Ishikawa (cell line): Measurements from ENCODE around the gene SLC39A1.

ENCODE experiments used
- CEBPB ChIP-seq: IDR thresholded peaks from 2 replicates; pipeline ENCODE4 v1.6.1; 2012
- CREB1 ChIP-seq: IDR thresholded peaks from 2 replicates; pipeline ENCODE4 v1.6.1; 2012; ENCODE audit warnings: low read depth
- EGR1 ChIP-seq: IDR thresholded peaks from 2 replicates; pipeline ENCODE4 v1.6.1; 2012
- EP300 ChIP-seq: IDR thresholded peaks from 2 replicates; pipeline ENCODE4 v1.6.1; 2012; ENCODE audit warnings: borderline replicate concordance
- FOXM1 ChIP-seq: IDR thresholded peaks from 2 replicates; pipeline ENCODE4 v1.6.1; 2012; ENCODE audit warnings: low read depth, borderline replicate concordance
- MAX ChIP-seq: IDR thresholded peaks from 2 replicates; pipeline ENCODE4 v1.6.1; 2012
- NFIC ChIP-seq: IDR thresholded peaks from 2 replicates; pipeline ENCODE4 v1.6.1; 2012
- RAD21 ChIP-seq: IDR thresholded peaks from 2 replicates; pipeline ENCODE4 v1.6.1; 2012; ENCODE audit warnings: low read depth
- REST ChIP-seq: IDR thresholded peaks from 2 replicates; pipeline ENCODE4 v1.6.1; 2012; ENCODE audit warnings: low read depth, mild to moderate bottlenecking
- TAF1 ChIP-seq: IDR thresholded peaks from 2 replicates; pipeline ENCODE4 v1.6.1; 2012; ENCODE audit warnings: low read depth, mild to moderate bottlenecking
- TCF12 ChIP-seq: IDR thresholded peaks from 2 replicates; pipeline ENCODE4 v1.6.1; 2012; ENCODE audit warnings: low read depth
- TEAD4 ChIP-seq: IDR thresholded peaks from 2 replicates; pipeline ENCODE4 v1.6.1; 2012
- USF1 ChIP-seq: IDR thresholded peaks from 2 replicates; pipeline ENCODE4 v1.6.1; 2012
- YY1 ChIP-seq: IDR thresholded peaks from 2 replicates; pipeline ENCODE4 v1.6.1; 2012; ENCODE audit warnings: low read depth
- ZBTB7A ChIP-seq: IDR thresholded peaks from 2 replicates; pipeline ENCODE4 v1.6.1; 2012; ENCODE audit warnings: low read depth

SLC39A1 gene

GRCh38 chr1:153963030-153963849, at the start of gene SLC39A1:
Gene SLC39A1 (minus strand): TSS chr1:153963537. CDS start chr1:153962715, 822 bp downstream.
- TF ChIP-seq YY1 = peak; percentile 13; the same call in 1 of the 2 replicates
- TF ChIP-seq RAD21 = no peak
- TF ChIP-seq ZBTB7A = peak; percentile 79
- TF ChIP-seq TAF1 = peak; percentile 83
- no peak for TF ChIP-seq REST
- TF ChIP-seq TCF12 = no peak
- TF ChIP-seq EP300 = no peak
- peak; percentile 65 for TF ChIP-seq MAX
- TF ChIP-seq TEAD4 = no peak; the same call in 1 of the 2 replicates
- peak; percentile 66 for TF ChIP-seq CREB1
- no peak for TF ChIP-seq EGR1

GRCh38 chr1:154012129-154012528, 48.8 kb upstream of the SLC39A1 start:
- TF ChIP-seq TAF1 (no peak), EP300 (no peak), YY1 (no peak), RAD21 (no peak), REST (no peak), CREB1 (no peak), MAX (no peak), TCF12 (no peak), USF1 (no peak), EGR1 (no peak), FOXM1 (no peak), ZBTB7A (no peak), TEAD4 (no peak), NFIC (no peak), CEBPB (no peak)

GRCh38 chr1:154006136-154006535, 42.8 kb upstream of the SLC39A1 start:
- TF ChIP-seq MAX (no peak), TAF1 (no peak), REST (no peak), TEAD4 (no peak), TCF12 (no peak), FOXM1 (no peak), USF1 (no peak), CREB1 (no peak), YY1 (no peak), EGR1 (no peak), CEBPB (no peak)

GRCh38 chr1:154000420-154000819, 37.1 kb upstream of the SLC39A1 start:
- TF ChIP-seq TCF12 = no peak
- TF ChIP-seq USF1 = no peak
- no peak for TF ChIP-seq ZBTB7A
- TF ChIP-seq MAX = no peak
- no peak for TF ChIP-seq TAF1
- TF ChIP-seq YY1 = no peak
- no peak for TF ChIP-seq RAD21
- no peak for TF ChIP-seq NFIC
- no peak for TF ChIP-seq FOXM1
- no peak for TF ChIP-seq CREB1
- no peak for TF ChIP-seq CEBPB
- TF ChIP-seq REST = no peak
- no peak for TF ChIP-seq EGR1
- no peak for TF ChIP-seq TEAD4
- no peak for TF ChIP-seq EP300
